Osteoblast (primary cell): ENCODE results near the gene IQCN. TPM values are rescaled to one million over a fixed set of nuclear protein-coding genes. Genes with fewer than 3 reads are reported as not detected.

Source experiments
- DNase-seq: peaks from one replicate; pipeline ENCODE4 v3.0.0; 2011; ENCODE audit warnings: low spot score, mixed read lengths; ENCODE audit not compliant: insufficient read length; ENCODE audit errors: missing footprints
- H2AFZ ChIP-seq: 2 replicates; pipeline ENCODE4 v1.6.0; 2011; ENCODE audit warnings: mild to moderate bottlenecking, low read length
- H3K27ac ChIP-seq: 2 replicates; pipeline ENCODE4 v1.5.1; 2011; ENCODE audit warnings: mild to moderate bottlenecking, low read depth, low read length, moderate library complexity
- H3K27me3 ChIP-seq: 2 replicates; pipeline ENCODE4 v1.6.0; 2012; ENCODE audit warnings: mild to moderate bottlenecking, control low read depth, inconsistent platforms, low read length, moderate library complexity; ENCODE audit not compliant: insufficient read depth
- H3K36me3 ChIP-seq: 2 replicates; pipeline ENCODE4 v1.5.1; 2011; ENCODE audit warnings: mild to moderate bottlenecking, low read length, control low read depth, moderate library complexity; ENCODE audit not compliant: insufficient read depth
- H3K4me1 ChIP-seq: 2 replicates; pipeline ENCODE4 v1.5.1; 2011; ENCODE audit warnings: mild to moderate bottlenecking, low read length, control low read depth, moderate library complexity; ENCODE audit not compliant: insufficient read depth
- H3K4me2 ChIP-seq: 2 replicates; pipeline ENCODE4 v1.6.0; 2011; ENCODE audit warnings: mild to moderate bottlenecking, low read length; ENCODE audit not compliant: insufficient read depth
- H3K4me3 ChIP-seq: fragments of 200-600 bp; sonication (generic); 3 replicates; pipeline ENCODE4 v1.5.1; 2012; ENCODE audit warnings: mild to moderate bottlenecking, low read length, inconsistent platforms; ENCODE audit not compliant: insufficient read depth
- H3K79me2 ChIP-seq: 2 replicates; pipeline ENCODE4 v1.6.0; 2012; ENCODE audit warnings: mild to moderate bottlenecking, low read length, control low read depth, inconsistent platforms; ENCODE audit not compliant: insufficient read depth
- H3K9me3 ChIP-seq: 2 replicates; pipeline ENCODE4 v1.5.1; 2011; ENCODE audit warnings: low read depth, low read length, control low read depth
- H4K20me1 ChIP-seq: 2 replicates; pipeline ENCODE4 v1.6.0; 2012; ENCODE audit warnings: mild to moderate bottlenecking, low read length, control low read depth; ENCODE audit not compliant: insufficient read depth
- CTCF ChIP-seq: IDR thresholded peaks from 2 replicates; pipeline ENCODE4 v1.5.1; 2011; ENCODE audit warnings: mild to moderate bottlenecking, low read depth, low read length, moderate library complexity; ENCODE audit errors: extremely low read depth
- total RNA-seq: library from RNA; depleted of rRNA; stranded (reverse); fragments of >200 nt; gene quantifications from 2 replicates; pipeline ENCODE4 v1.2.3, GENCODE V29; 2012

IQCN gene
- total RNA-seq, 1 donor, result 2.5 TPM

- H3K79me2 ChIP-seq, result no peaks in the 10 kb centered on the region
- H3K36me3 ChIP-seq, result no peaks in the 10 kb centered on the region
- H3K4me1 ChIP-seq, result peaks cover 37% of the 10 kb centered on the region
- H3K9me3 ChIP-seq, result no peaks in the 10 kb centered on the region
- H2AFZ ChIP-seq, result no peak overlapping the region
- no peak for TF ChIP-seq CTCF
- peak overlapping the region; percentile 23 for H3K4me2 ChIP-seq
- H3K4me3 ChIP-seq, result no peak overlapping the region
- no peaks in the 10 kb centered on the region for H3K27me3 ChIP-seq
- H3K27ac ChIP-seq, result peak overlapping the region; percentile 56
- no peaks in the 10 kb centered on the region for H4K20me1 ChIP-seq
- peak; percentile 30 for DNase-seq
These were observed 15.4 kb upstream of the IQCN start for GRCh38 chr19:18289471-18290301.

- H3K79me2 ChIP-seq, result no peaks in the 10 kb centered on the region
- H3K9me3 ChIP-seq, result no peaks in the 10 kb centered on the region
- peaks cover 33% of the 10 kb centered on the region for H3K4me1 ChIP-seq
- H3K27ac ChIP-seq, result no peak overlapping the region
- H3K27me3 ChIP-seq, result no peaks in the 10 kb centered on the region
- H3K4me2 ChIP-seq, result no peak overlapping the region
- DNase-seq, result peak; percentile 35
- no peak overlapping the region for H2AFZ ChIP-seq
- no peaks in the 10 kb centered on the region for H4K20me1 ChIP-seq
- TF ChIP-seq CTCF, result no peak
- H3K4me3 ChIP-seq, result no peak overlapping the region
- H3K36me3 ChIP-seq, result no peaks in the 10 kb centered on the region
These were observed 13.9 kb upstream of the IQCN start for GRCh38 chr19:18287836-18288772.

- Histone ChIP-seq H3K4me3 (no peak overlapping the region), H3K27ac (peak overlapping the region; percentile 72), H3K4me1 (peaks cover 31% of the 10 kb centered on the region), H2AFZ (no peak overlapping the region), H3K36me3 (no peaks in the 10 kb centered on the region), H3K4me2 (no peak overlapping the region), H3K9me3 (no peaks in the 10 kb centered on the region), H4K20me1 (no peaks in the 10 kb centered on the region), H3K27me3 (no peaks in the 10 kb centered on the region), H3K79me2 (peaks cover 3% of the 10 kb centered on the region)
- DNase-seq, result peak; percentile 48
- TF ChIP-seq CTCF, result no peak
These were observed 12.9 kb upstream of the IQCN start for GRCh38 chr19:18286973-18287635.
